Renal cortex interstitium (tissue), 11 donors: Measurements from ENCODE around the gene SLC4A5. TPM values are rescaled to one million over a fixed set of nuclear protein-coding genes. Genes with fewer than 3 reads are reported as not detected.
"Not testable (repeated sequence)": the region's sequence is repeated elsewhere in the genome, so short reads cannot be mapped to it uniquely, and the experiment has no call there.

Source experiments
- DNase-seq, 11 donors: peaks; one replicate each; pipeline ENCODE4 v3.0.0-alpha.2; 2013; ENCODE audit warnings: low read depth in 9 of 11, low spot score in 4 of 11; ENCODE audit errors: extremely low read depth in 1 of 11
- polyA plus RNA-seq, 3 donors: library from polyadenylated mRNA; unstranded; fragments of 120-200 nt; gene quantifications; one replicate each; pipeline ENCODE4 v1.2.1, GENCODE V29; 2013; ENCODE audit not compliant: insufficient read length in 3 of 3

The SLC4A5 gene
- polyA plus RNA-seq, 3 donors: 1.7 to 4.8 (median 3.2) TPM

- DNase-seq: no peak
These were observed 123.2 kb downstream of the SLC4A5 start for GRCh38 chr2:74219846-74220486.

GRCh38 chr2:74216642-74217041 lies 126.6 kb downstream of the SLC4A5 start:
- DNase-seq: no peak

- DNase-seq: not testable (repeated sequence)
These were observed 127.4 kb downstream of the SLC4A5 start for GRCh38 chr2:74215771-74216170.

- no peak for DNase-seq
These were observed 130.4 kb downstream of the SLC4A5 start for GRCh38 chr2:74212702-74213410.

- DNase-seq: no peak
These were observed 137.0 kb downstream of the SLC4A5 start for GRCh38 chr2:74206180-74206688.

GRCh38 chr2:74205596-74205995 lies 137.6 kb downstream of the SLC4A5 start:
- DNase-seq: no peak

GRCh38 chr2:74205113-74205512 lies 138.1 kb downstream of the SLC4A5 start:
- no peak for DNase-seq

- DNase-seq: no peak
These were observed 138.8 kb downstream of the SLC4A5 start for GRCh38 chr2:74204436-74204835.

- DNase-seq: no peak
These were observed 141.6 kb downstream of the SLC4A5 start for GRCh38 chr2:74201596-74201995.

- DNase-seq: no peak
These were observed 142.0 kb downstream of the SLC4A5 start for GRCh38 chr2:74201196-74201595.

- no peak for DNase-seq
These were observed 143.3 kb downstream of the SLC4A5 start for GRCh38 chr2:74199871-74200305.

GRCh38 chr2:74199275-74199701 lies 143.9 kb downstream of the SLC4A5 start:
- DNase-seq: no peak

GRCh38 chr2:74198461-74199274 lies 144.5 kb downstream of the SLC4A5 start, which contains the start of gene MTHFD2:
Gene MTHFD2, plus strand, starts transcription at chr2:74198615. Its CDS starts 27 bp downstream, at chr2:74198642.
- DNase-seq: peak; percentile 63 to 88 (median 83)

GRCh38 chr2:74198023-74198460 lies 145.2 kb downstream of the SLC4A5 start:
- DNase-seq: no peak

- DNase-seq: no peak
These were observed 146.2 kb downstream of the SLC4A5 start for GRCh38 chr2:74197049-74197448.

GRCh38 chr2:74194799-74195198 lies 148.4 kb downstream of the SLC4A5 start:
- no peak for DNase-seq

GRCh38 chr2:74191596-74192380 lies 151.4 kb downstream of the SLC4A5 start:
- no peak for DNase-seq

GRCh38 chr2:74188696-74189095 lies 154.5 kb downstream of the SLC4A5 start:
- no peak for DNase-seq
